Choroid plexus epithelial cell (primary cell): ENCODE data around the gene CALU.

Source experiments
- DNase-seq: peaks from one replicate; pipeline ENCODE4 v3.0.0-alpha.2; 2010; ENCODE audit warnings: low read depth
- H3K4me3 ChIP-seq: 2 replicates; pipeline ENCODE4 v1.5.1; 2011; ENCODE audit warnings: low read depth, mild to moderate bottlenecking, control low read depth, low read length, moderate library complexity
- TF ChIP-seq, protein P1 (sequence below): conservative IDR thresholded peaks from 2 replicates; pipeline ENCODE4 v1.5.1; 2011; ENCODE audit warnings: low read depth, mild to moderate bottlenecking, control low read depth, inconsistent platforms, low read length, moderate library complexity

The CALU gene

GRCh38 chr7:128774029-128774689 lies 35.0 kb downstream of the CALU start:
- DNase-seq = no peak
- TF ChIP-seq, protein P1, sequence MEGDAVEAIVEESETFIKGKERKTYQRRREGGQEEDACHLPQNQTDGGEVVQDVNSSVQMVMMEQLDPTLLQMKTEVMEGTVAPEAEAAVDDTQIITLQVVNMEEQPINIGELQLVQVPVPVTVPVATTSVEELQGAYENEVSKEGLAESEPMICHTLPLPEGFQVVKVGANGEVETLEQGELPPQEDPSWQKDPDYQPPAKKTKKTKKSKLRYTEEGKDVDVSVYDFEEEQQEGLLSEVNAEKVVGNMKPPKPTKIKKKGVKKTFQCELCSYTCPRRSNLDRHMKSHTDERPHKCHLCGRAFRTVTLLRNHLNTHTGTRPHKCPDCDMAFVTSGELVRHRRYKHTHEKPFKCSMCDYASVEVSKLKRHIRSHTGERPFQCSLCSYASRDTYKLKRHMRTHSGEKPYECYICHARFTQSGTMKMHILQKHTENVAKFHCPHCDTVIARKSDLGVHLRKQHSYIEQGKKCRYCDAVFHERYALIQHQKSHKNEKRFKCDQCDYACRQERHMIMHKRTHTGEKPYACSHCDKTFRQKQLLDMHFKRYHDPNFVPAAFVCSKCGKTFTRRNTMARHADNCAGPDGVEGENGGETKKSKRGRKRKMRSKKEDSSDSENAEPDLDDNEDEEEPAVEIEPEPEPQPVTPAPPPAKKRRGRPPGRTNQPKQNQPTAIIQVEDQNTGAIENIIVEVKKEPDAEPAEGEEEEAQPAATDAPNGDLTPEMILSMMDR = no peak
- no peak overlapping the region for H3K4me3 ChIP-seq

DNA sequence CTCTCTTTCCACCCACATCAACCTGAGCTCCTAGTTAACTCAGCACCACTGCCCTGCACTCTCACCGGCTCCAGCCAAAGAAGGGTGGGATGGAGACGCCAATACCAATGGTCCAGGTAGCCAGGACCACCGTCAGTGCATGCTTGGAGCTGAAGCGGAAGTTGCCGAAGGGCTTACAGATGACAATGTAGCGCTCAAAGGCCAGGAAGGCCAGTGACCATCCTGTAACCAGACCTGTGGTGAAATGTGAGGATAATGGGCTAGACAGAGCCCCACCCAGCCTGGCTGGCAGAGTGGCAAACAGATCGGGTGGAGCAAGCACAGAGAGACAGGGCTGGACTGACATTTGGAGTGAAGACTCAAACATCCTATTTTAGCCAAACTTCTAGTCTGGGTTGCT lies 35.8 kb downstream of the CALU start:
- H3K4me3 ChIP-seq = no peak overlapping the region
- DNase-seq = no peak
- TF ChIP-seq, protein P1 = no peak

- H3K4me3 ChIP-seq = no peak within 1 kb of the TSS
- TF ChIP-seq, protein P1 = no peak
- DNase-seq = no peak
Measured at GRCh38 chr7:128775744-128776474, 36.8 kb downstream of the CALU start, which contains the start of gene OPN1SW. OPN1SW (minus strand) TSS chr7:128775794; CDS start chr7:128775781, 13 bp downstream.

DNA sequence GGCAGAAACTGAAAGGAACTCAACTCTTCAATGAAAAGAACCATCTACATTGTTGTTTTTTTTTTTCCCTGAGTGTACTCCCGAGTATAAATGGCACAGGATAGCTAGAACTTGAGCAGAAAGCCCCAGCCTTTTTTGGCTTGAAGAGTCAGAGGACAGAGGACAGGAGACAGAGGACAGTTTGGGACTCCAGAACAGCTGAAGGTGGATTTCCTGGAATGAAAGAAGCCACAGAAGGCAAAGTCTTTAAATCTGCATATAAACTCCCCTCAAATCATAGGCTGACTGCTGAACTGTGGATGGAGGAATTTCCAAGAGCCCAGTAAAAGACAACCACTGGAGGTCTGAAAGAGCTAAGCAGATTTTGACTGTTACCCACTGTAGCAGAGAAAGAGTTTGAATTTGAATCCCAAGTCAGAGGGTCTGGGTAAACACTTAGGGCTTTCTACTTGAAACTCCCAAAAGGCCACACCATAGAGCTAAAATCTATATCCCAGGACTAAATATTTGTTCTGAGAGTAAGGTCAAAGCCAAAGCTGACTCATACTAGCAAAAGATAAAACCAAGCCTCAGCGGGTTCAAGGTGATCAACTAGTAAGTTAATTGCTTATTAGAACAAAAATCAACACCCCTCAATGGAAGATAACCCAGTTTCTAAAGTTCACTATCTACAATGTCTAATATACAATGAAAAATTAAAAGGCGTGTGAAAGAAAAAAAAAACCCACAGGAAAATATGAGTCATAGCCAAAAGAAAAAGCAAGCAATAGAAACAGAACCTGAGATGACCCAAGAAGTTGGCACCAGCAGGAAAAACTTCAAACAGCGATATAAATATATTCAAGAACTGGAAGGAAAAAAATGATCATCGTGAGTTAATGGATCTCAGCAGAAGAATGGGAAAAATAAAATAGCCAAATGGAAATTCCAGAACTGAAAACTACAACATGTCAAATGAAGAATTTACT lies 38.3 kb downstream of the CALU start:
- no peak overlapping the region for H3K4me3 ChIP-seq
- TF ChIP-seq, protein P1 = no peak
- DNase-seq = peak; percentile 53

GRCh38 chr7:128778946-128779345 lies 39.8 kb downstream of the CALU start:
- H3K4me3 ChIP-seq = no peak overlapping the region
- TF ChIP-seq, protein P1 = no peak
- DNase-seq = no peak

DNA sequence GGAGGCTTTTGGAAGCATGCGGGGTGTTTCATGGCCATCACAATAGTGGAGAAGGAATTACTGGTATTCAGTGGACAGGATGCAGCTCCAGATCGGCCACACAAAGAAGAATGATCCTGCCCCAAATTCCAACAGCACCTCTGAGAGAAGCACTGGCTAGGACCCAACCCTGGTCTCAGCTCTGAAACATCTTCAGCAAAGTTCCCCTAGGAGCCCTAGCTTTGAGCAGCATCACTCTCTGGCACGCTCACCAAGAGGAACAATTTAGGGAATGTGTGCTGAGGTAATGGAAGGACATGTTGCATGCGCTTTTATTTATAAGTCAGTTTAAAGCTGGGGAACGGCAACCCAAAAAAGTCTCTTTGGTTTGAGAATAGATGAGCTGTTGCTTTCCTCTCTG lies 42.0 kb downstream of the CALU start:
- TF ChIP-seq, protein P1 = no peak
- no peak for DNase-seq

More for the DNA sequence above, 42.0 kb downstream of the CALU start:
- H3K4me3 ChIP-seq = no peak overlapping the region
